GM23338 (cell line): ENCODE data around the gene RAB42.

ENCODE experiments used
- EZH2 ChIP-seq: fragments of 200-600 bp; sonication (generic); IDR thresholded peaks from one replicate; pipeline ENCODE4 v1.8.0; 2017; ENCODE audit warnings: antibody characterized with exemption, mild to moderate bottlenecking, low read depth; ENCODE audit not compliant: unreplicated experiment
- TF ChIP-seq, protein P1 (sequence below), 2 experiments: fragments of 200-600 bp in 1 of 2; sonication (generic) in 1 of 2; conservative IDR thresholded peaks; 2 replicates each; pipeline versions ENCODE4 v1.5.1 to v1.6.1; 2016 to 2017; ENCODE audit warnings: antibody characterized with exemption in 2 of 2, low read depth in 2 of 2, mild to moderate bottlenecking in 2 of 2, moderate library complexity in 1 of 2

DNA sequence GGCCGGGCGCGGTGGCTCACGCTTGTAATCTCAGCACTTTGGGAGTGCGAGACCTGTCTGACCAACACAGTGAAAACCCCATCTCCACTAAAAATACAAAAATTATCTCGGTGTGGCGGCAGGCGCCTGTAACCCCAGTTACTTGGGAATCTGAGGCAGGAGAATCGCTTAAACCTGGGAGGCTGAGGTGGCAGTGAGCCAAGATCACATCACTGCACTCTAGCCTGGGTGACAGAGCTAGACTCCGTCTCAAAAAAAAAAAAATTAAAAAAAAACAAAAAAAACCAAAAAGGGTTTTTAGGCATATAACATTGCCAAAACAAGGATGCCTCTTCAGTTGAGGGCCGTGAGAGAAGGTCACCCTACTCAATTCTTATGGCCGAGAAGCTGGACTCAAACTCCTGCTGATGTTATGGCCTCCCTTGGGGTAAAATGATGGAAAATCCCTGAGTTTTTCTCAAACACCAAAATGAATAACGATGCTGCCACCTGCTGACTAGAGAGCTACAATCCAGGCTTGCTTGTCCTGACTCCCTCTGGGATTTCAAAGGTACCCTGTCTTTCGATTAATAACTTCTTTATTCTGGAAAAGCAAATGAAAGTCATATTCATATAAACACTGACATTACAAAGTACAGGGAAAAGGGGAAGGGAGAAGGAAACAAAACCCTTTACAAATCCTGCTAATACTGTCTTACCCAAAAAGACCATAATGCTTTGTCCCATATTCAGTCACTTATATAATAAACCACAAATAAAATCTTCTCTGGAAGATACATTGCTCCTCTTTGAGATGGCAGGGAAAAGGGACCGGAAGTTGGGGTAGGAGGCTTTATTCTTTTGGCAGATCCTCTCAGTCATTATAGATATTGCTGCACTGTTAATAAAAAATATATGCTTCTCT, 10.7 kb downstream of the RAB42 start:
- no peak for TF ChIP-seq EZH2
- TF ChIP-seq, protein P1, sequence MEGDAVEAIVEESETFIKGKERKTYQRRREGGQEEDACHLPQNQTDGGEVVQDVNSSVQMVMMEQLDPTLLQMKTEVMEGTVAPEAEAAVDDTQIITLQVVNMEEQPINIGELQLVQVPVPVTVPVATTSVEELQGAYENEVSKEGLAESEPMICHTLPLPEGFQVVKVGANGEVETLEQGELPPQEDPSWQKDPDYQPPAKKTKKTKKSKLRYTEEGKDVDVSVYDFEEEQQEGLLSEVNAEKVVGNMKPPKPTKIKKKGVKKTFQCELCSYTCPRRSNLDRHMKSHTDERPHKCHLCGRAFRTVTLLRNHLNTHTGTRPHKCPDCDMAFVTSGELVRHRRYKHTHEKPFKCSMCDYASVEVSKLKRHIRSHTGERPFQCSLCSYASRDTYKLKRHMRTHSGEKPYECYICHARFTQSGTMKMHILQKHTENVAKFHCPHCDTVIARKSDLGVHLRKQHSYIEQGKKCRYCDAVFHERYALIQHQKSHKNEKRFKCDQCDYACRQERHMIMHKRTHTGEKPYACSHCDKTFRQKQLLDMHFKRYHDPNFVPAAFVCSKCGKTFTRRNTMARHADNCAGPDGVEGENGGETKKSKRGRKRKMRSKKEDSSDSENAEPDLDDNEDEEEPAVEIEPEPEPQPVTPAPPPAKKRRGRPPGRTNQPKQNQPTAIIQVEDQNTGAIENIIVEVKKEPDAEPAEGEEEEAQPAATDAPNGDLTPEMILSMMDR (conservative IDR thresholded peaks at IDR 0.05; ENCODE audit: low read depth in 2 of 2): peak; percentile 85 to 89
